Peyer's patch (tissue), 4 donors: ENCODE results near the gene SRCIN1. TPM values are rescaled to one million over a fixed set of nuclear protein-coding genes. Genes with fewer than 3 reads are reported as not detected.

Source experiments
- DNase-seq, 3 donors: peaks; one replicate each; pipeline ENCODE4 v3.0.0-alpha.2; 2017 to 2019
- H3K27ac ChIP-seq, 4 donors: fragments of 200-600 bp; sonication (generic); one replicate each; pipeline ENCODE4 v1.5.1; 2016 to 2019
- H3K27me3 ChIP-seq, 2 donors: fragments of 200-600 bp; sonication (generic); one replicate each; pipeline ENCODE4 v1.5.1; 2019
- H3K36me3 ChIP-seq, 3 donors: fragments of 200-600 bp; sonication (generic); one replicate each; pipeline ENCODE4 v1.5.1; 2016 to 2019
- H3K4me1 ChIP-seq, 4 donors: fragments of 200-600 bp; sonication (generic); one replicate each; pipeline ENCODE4 v1.5.1; 2016 to 2019
- H3K4me3 ChIP-seq, 4 donors: fragments of 200-600 bp; sonication (generic); 1 replicate in 3 of 4; 2 replicates in 1 of 4; pipeline ENCODE4 v1.5.1; 2016 to 2019; ENCODE audit warnings: mild to moderate bottlenecking in 1 of 4
- H3K9me3 ChIP-seq, 4 donors: fragments of 200-600 bp; sonication (generic); one replicate each; pipeline ENCODE4 v1.5.1; 2016 to 2019; ENCODE audit warnings: mild to moderate bottlenecking in 1 of 4
- POLR2A ChIP-seq, 2 donors: fragments of 450-650 bp; IDR thresholded peaks; one replicate each; pipeline ENCODE4 v1.5.1; 2017; ENCODE audit warnings: antibody characterized with exemption in 2 of 2, mild to moderate bottlenecking in 2 of 2, moderate library complexity in 2 of 2
- total RNA-seq, 4 donors: library from RNA; depleted of rRNA; stranded (reverse); fragments of >200 nt; gene quantifications; one replicate each; pipeline ENCODE4 v1.1.0, GENCODE V29; 2016
- TF ChIP-seq, protein P1 (sequence below), 6 experiments: fragments of 450-650 bp in 4 of 6; fragments of 200-600 bp in 2 of 6; sonication (generic) in 1 of 6; IDR thresholded peaks; one replicate each; pipeline ENCODE4 v1.5.1; 2017 to 2019; ENCODE audit warnings: antibody characterized with exemption in 6 of 6, mild to moderate bottlenecking in 3 of 6, moderate library complexity in 1 of 6

The SRCIN1 gene
- total RNA-seq, 4 donors from 2014 or later, result 3.2 to 10.6 (median 8.4) TPM

DNA sequence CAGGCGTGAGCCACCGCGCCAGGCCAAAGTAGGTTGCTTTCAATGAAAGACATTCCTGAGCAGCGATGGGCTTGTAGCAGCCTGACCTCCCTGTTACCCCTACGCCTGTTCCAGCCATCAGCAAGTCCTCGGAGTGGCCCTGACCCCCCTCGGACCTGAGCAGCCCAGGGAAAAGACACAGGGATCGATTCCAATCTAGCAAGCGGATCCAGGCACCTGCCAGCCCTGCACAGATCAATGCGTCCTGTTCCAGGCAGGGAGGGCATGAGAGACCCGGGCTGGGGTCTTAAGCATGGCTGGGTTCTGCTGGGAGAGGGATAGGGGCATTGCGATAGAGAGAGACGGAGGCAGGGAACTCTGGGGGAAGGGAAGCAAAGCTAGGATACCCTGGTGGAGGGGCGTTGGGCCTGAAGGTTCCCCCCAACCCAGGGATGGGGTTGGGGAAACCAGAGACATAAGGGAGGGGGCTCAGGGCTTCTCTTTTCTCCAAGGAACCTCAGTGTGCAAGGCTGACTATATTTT lies 21.9 kb downstream of the SRCIN1 start:
- TF ChIP-seq, protein P1, sequence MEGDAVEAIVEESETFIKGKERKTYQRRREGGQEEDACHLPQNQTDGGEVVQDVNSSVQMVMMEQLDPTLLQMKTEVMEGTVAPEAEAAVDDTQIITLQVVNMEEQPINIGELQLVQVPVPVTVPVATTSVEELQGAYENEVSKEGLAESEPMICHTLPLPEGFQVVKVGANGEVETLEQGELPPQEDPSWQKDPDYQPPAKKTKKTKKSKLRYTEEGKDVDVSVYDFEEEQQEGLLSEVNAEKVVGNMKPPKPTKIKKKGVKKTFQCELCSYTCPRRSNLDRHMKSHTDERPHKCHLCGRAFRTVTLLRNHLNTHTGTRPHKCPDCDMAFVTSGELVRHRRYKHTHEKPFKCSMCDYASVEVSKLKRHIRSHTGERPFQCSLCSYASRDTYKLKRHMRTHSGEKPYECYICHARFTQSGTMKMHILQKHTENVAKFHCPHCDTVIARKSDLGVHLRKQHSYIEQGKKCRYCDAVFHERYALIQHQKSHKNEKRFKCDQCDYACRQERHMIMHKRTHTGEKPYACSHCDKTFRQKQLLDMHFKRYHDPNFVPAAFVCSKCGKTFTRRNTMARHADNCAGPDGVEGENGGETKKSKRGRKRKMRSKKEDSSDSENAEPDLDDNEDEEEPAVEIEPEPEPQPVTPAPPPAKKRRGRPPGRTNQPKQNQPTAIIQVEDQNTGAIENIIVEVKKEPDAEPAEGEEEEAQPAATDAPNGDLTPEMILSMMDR (IDR thresholded peaks at IDR 0.05), result no peak
- TF ChIP-seq POLR2A (IDR thresholded peaks at IDR 0.05), result no peak
- H3K4me3 ChIP-seq, result no peak overlapping the region
- H3K9me3 ChIP-seq, result no peaks in the 10 kb centered on the region
- H3K27ac ChIP-seq, result no peak overlapping the region
- peaks cover 0 to 10% of the 10 kb centered on the region in 2 donors for H3K27me3 ChIP-seq
- H3K4me1 ChIP-seq, result peaks cover 0 to 12% (median under 1%) of the 10 kb centered on the region in 4 donors
- DNase-seq, result no peak
- no peaks in the 10 kb centered on the region for H3K36me3 ChIP-seq

DNA sequence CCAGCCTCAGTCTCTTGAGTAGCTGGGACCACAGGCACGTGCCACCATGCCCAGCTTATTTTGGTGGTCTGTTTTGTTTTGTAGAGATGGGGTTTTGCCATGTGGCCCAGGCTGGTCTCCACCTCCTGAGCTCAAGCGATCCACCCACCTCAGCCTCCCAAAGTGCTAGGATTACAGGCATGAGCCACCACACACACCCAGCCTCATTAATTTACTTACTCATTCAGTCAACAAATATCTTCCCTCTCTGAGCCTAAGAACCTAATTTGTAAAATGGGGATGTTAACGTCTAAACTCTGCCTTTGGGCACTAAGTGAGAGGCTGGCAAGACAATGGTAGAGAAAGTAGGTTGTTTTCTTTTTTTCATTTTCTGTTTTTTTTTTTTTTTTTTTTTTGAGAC lies 22.6 kb downstream of the SRCIN1 start:
- DNase-seq, result no peak
- no peak for TF ChIP-seq POLR2A (IDR thresholded peaks at IDR 0.05)
- TF ChIP-seq, protein P1 (IDR thresholded peaks at IDR 0.05), result no peak
- no peak overlapping the region for H3K27ac ChIP-seq
- peaks cover 0 to 17% of the 10 kb centered on the region in 2 donors for H3K27me3 ChIP-seq
- no peaks in the 10 kb centered on the region for H3K9me3 ChIP-seq
- H3K4me3 ChIP-seq, result no peak overlapping the region
- peaks cover 0 to 19% (median 4%) of the 10 kb centered on the region in 4 donors for H3K4me1 ChIP-seq
- H3K36me3 ChIP-seq, result no peaks in the 10 kb centered on the region

DNA sequence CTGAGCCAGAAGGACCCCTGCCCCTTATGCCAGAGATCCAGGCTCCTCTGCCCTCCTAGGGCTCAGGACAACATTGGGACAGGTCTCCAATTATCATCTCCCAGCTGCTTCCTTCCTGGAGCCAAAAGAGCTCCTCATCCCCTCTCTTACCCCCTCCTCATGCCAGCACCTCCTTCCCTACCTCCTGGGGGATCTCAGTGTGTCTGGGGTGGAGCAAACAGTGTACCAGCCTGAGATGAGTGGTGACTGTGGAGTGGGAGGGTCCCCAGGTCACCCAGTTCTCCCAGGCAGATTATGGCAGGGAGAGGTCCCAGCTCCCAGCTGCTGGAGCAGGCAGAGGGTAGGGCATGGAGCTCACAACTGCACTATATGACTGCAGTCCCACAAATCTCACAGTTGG lies 23.7 kb downstream of the SRCIN1 start:
- Histone ChIP-seq H3K27me3 (peaks cover 0 to 27% of the 10 kb centered on the region in 2 donors), H3K36me3 (no peaks in the 10 kb centered on the region), H3K27ac (no peak overlapping the region), H3K9me3 (no peaks in the 10 kb centered on the region), H3K4me1 (peaks cover 0 to 22% (median 4%) of the 10 kb centered on the region in 4 donors), H3K4me3 (no peak overlapping the region)
- DNase-seq, result no peak
- TF ChIP-seq POLR2A (IDR thresholded peaks at IDR 0.05), result no peak
- TF ChIP-seq, protein P1 (IDR thresholded peaks at IDR 0.05), result no peak

DNA sequence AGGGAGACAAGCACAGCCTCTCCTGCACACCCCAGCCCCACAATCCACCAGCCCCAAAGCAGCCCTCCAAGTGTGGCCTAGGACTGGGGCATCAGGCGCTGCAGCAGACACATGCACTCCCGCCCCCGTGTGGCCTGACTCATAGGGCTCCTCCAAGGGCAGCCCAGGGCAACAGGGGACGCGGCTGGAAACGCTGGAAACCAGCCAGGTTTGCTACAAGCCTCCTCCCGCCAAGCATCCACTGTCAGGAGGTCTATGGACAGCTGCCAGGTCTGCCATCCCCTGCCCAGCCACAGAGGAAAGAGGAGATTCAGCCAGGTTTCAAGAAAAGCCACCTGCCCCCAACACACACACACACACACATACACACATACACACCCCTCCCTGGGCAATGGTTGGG lies 25.8 kb downstream of the SRCIN1 start:
- Histone ChIP-seq H3K27me3 (peaks cover 0 to 27% of the 10 kb centered on the region in 2 donors), H3K27ac (no peak overlapping the region), H3K4me1 (peaks cover 0 to 19% (median 4%) of the 10 kb centered on the region in 4 donors), H3K9me3 (no peaks in the 10 kb centered on the region), H3K36me3 (no peaks in the 10 kb centered on the region), H3K4me3 (no peak overlapping the region)
- TF ChIP-seq POLR2A (IDR thresholded peaks at IDR 0.05), result no peak
- TF ChIP-seq, protein P1 (IDR thresholded peaks at IDR 0.05), result no peak
- no peak for DNase-seq

DNA sequence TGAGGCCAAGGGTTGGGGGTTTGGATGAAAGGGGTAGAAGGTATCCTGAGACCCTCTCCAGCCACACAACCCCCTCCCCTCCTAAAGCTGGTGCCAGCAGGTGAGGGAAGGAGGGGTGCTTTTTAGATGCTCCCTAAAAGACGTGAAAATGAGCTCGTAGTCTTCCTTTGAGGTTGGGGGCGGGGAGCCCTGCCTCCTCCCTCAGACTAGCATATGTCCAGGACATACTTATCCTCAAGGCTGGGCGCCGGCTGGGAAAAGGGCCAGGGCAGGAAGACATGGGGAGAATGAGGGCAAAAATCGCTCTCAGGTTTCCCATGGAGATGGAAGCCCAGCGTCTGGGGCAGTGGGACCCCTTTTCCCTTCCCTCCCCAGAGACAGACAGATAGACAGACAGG lies 26.7 kb downstream of the SRCIN1 start:
- no peak for DNase-seq
- Histone ChIP-seq H3K27me3 (peaks cover 0 to 27% of the 10 kb centered on the region in 2 donors), H3K9me3 (no peaks in the 10 kb centered on the region), H3K27ac (no peak overlapping the region), H3K4me3 (no peak overlapping the region), H3K36me3 (no peaks in the 10 kb centered on the region), H3K4me1 (peaks cover 0 to 11% (median 4%) of the 10 kb centered on the region in 4 donors)
- TF ChIP-seq POLR2A (IDR thresholded peaks at IDR 0.05), result no peak
- TF ChIP-seq, protein P1 (IDR thresholded peaks at IDR 0.05), result no peak
